Kidney (tissue), 14 donors: Measurements from ENCODE around the gene ARMC7. TPM values are rescaled to one million over a fixed set of nuclear protein-coding genes. Genes with fewer than 3 reads are reported as not detected.

Experiments
- DNase-seq, 5 donors: peaks; one replicate each; pipeline ENCODE4 v3.0.0-alpha.2; 2013 to 2020
- FAIRE-seq: peaks from 2 replicates; lab custom pipeline; 2012; peaks lifted over from hg19 to GRCh38; lab: Jason Lieb, UNC
- H3K27ac ChIP-seq, 2 donors: one replicate each; pipeline ENCODE4 v1.7.0; 2013; ENCODE audit warnings: low read depth in 2 of 2, low read length in 2 of 2, inconsistent platforms in 1 of 2
- H3K27me3 ChIP-seq: one replicate; pipeline ENCODE4 v1.7.1; 2013; ENCODE audit warnings: low read length, inconsistent platforms; ENCODE audit not compliant: control insufficient read depth, insufficient read depth
- H3K36me3 ChIP-seq, 3 donors: one replicate each; pipeline versions ENCODE4 v1.7.0 to v1.7.1; 2013; ENCODE audit warnings: low read length in 3 of 3, control low read depth in 1 of 3, inconsistent platforms in 1 of 3; ENCODE audit not compliant: insufficient read depth in 3 of 3, control insufficient read depth in 2 of 3
- H3K4me1 ChIP-seq, 3 donors: one replicate each; pipeline versions ENCODE4 v1.7.0 to v1.7.1; 2013; ENCODE audit warnings: low read length in 3 of 3, inconsistent platforms in 1 of 3, low read depth in 1 of 3; ENCODE audit not compliant: control insufficient read depth in 2 of 3, insufficient read depth in 2 of 3
- H3K4me3 ChIP-seq, 3 donors: one replicate each; pipeline versions ENCODE4 v1.7.0 to v1.8.1; 2013; ENCODE audit warnings: low read length in 3 of 3, control low read depth in 1 of 3, inconsistent platforms in 1 of 3
- H3K9ac ChIP-seq, 3 donors: one replicate each; pipeline versions ENCODE4 v1.7.0 to v1.7.1; 2013; ENCODE audit warnings: low read length in 3 of 3, control low read depth in 1 of 3, inconsistent platforms in 1 of 3
- H3K9me3 ChIP-seq, 3 donors: one replicate each; pipeline versions ENCODE4 v1.7.0 to v1.7.1; 2013; ENCODE audit warnings: low read length in 3 of 3, control low read depth in 1 of 3, inconsistent platforms in 1 of 3; ENCODE audit not compliant: control insufficient read depth in 2 of 3, insufficient read depth in 1 of 3
- intact Hi-C: fragments of 100-400 bp; cut with DNase I; formaldehyde crosslinking; loops from one replicate; pipeline ENCODE4 v1.11.1; 2022
- polyA plus RNA-seq: library from polyadenylated mRNA; stranded (reverse); fragments of 350-450 nt; fragmentation: Illumina TruSeq; extraction: RNeasy Lipid Tissue Mini Kit (QIAGEN cat#74804); gene quantifications from one replicate; pipeline ENCODE4 v1.2.3, GENCODE V29; 2014; ENCODE audit warnings: low read depth, low replicate concordance; ENCODE audit not compliant: insufficient read depth
- total RNA-seq: library from RNA; stranded (reverse); fragmentation: NEBNext Ultra II Directional; extraction: Animal tissue kit (Norgen Biotek cat#: 25700); gene quantifications from one replicate; pipeline ENCODE4 v1.2.1, GENCODE V29; 2021
- TF ChIP-seq, protein P1 (sequence below): IDR thresholded peaks from 3 replicates; pipeline ENCODE4 v1.5.1; 2012; ENCODE audit warnings: mild to moderate bottlenecking, moderate library complexity, borderline replicate concordance; ENCODE audit not compliant: insufficient read depth; ENCODE audit errors: extremely low read depth
- donor health status: control.
- donor health status: control.
- donor health status: control.
- donor health status: control.
- donor health status: control.
- donor health status: DM: yes; HTN: yes; CAD: no.
- donor health status: Normal renal cell carcinoma (clear cell type).

ARMC7 gene
- total and polyA plus RNA-seq, 2 donors from 2014 or later = 31.8 to 35.1 TPM

DNA sequence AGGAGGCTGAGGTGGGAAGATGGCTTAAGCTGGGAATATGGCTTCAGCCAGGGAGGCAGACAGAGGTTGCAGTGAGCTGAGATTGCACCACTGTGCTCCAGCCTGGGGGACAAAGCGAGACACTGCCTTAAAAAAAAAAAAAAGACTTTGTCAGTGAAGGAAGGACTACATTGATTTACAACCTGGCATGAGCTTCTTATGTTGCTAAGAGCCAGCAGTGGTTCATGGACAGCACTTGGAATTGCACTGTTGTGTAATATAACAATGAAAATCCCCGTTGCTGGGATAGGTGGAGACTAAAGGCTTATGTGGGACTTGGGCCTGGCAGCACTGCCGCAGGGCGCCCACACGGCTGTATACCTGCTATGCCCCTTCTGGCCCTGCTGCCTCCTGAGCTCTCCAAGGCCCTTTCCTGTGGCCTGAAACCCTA, 36.1 kb upstream of the ARMC7 start:
- peak overlapping the region in 1 of 2 donors; percentile 51 for H3K27ac ChIP-seq
- H3K4me1 ChIP-seq = peaks cover 0 to 27% (median 12%) of the 10 kb centered on the region in 3 donors
- no peaks in the 10 kb centered on the region for H3K27me3 ChIP-seq
- DNase-seq = peak in 3 of 5 donors; percentile 22 to 61 (median 47)
- no peak overlapping the region for H3K4me3 ChIP-seq
- no peaks in the 10 kb centered on the region for H3K36me3 ChIP-seq
- H3K9ac ChIP-seq = no peak overlapping the region
- no peaks in the 10 kb centered on the region for H3K9me3 ChIP-seq
- intact Hi-C loops = no loop called here
- TF ChIP-seq, protein P1, sequence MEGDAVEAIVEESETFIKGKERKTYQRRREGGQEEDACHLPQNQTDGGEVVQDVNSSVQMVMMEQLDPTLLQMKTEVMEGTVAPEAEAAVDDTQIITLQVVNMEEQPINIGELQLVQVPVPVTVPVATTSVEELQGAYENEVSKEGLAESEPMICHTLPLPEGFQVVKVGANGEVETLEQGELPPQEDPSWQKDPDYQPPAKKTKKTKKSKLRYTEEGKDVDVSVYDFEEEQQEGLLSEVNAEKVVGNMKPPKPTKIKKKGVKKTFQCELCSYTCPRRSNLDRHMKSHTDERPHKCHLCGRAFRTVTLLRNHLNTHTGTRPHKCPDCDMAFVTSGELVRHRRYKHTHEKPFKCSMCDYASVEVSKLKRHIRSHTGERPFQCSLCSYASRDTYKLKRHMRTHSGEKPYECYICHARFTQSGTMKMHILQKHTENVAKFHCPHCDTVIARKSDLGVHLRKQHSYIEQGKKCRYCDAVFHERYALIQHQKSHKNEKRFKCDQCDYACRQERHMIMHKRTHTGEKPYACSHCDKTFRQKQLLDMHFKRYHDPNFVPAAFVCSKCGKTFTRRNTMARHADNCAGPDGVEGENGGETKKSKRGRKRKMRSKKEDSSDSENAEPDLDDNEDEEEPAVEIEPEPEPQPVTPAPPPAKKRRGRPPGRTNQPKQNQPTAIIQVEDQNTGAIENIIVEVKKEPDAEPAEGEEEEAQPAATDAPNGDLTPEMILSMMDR = no peak
- no peak for FAIRE-seq

DNA sequence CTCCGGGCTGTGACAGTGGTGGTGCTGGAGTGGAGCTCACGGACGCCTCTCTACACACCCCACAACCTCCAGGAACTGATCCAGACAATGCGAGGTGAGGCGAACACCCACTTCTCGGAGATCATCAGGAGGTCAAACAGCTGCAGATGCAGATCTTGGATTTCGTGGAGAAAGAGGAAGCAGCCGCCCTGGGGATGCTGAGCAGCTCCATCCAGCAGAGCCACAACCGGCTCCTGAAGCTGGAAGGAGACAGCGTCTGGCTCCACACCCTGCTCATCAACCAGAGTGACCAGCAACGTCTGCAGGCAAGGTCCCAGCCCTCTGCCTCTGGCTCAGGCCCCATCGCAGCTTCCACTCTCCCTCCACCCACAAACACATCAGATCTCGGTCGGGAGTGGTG, 35.2 kb upstream of the ARMC7 start:
- TF ChIP-seq, protein P1 = no peak
- intact Hi-C loops = no loop called here
- DNase-seq = no peak
- Histone ChIP-seq H3K4me3 (no peak overlapping the region), H3K9me3 (no peaks in the 10 kb centered on the region), H3K27ac (no peak overlapping the region), H3K9ac (peak overlapping the region in 1 of 3 donors; percentile 32), H3K27me3 (no peaks in the 10 kb centered on the region), H3K4me1 (peaks cover 0 to 34% (median 20%) of the 10 kb centered on the region in 3 donors), H3K36me3 (no peaks in the 10 kb centered on the region)
- no peak for FAIRE-seq

DNA sequence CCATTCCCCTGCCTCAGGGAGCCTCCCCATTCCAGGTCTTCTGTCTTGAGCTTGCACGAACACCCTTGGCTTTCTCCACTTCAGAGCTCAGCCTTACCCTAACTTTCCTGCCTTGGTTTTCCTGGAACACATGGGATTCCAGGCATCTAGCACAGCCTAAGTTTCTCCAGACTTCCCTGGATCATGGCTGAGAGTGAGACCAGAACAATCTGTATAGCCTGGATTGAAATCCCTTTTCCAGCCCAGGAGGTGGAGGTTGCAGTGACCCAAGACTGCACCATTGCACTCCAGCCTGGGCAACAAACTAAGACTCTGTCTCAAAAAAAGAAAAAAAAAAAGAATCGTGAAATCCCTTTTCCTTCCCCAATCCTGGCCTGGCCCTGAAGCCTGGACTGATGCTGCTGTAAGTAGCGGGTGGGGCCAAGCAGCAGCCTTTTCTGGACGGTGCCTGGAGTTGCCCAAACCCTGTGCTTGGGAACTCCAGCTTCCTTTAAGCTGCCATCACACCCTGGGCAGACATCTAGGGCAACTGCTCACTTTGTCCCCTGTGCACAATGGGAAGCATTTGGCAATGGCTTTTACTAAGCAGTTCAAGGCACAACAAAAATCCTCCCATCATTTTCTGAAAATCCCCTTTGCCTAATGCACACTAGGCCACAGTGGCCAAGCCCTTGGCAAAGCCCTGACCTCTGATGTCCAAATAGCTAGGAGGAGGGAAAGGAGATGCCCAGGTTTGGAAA, 34.0 kb upstream of the ARMC7 start:
- no peak overlapping the region for H3K27ac ChIP-seq
- no peaks in the 10 kb centered on the region for H3K9me3 ChIP-seq
- intact Hi-C loops = no loop called here
- no peaks in the 10 kb centered on the region for H3K36me3 ChIP-seq
- DNase-seq (no peak), FAIRE-seq (no peak)
- H3K4me3 ChIP-seq = no peak overlapping the region
- TF ChIP-seq, protein P1 = no peak
- peaks cover 0 to 38% (median 20%) of the 10 kb centered on the region in 3 donors for H3K4me1 ChIP-seq
- H3K27me3 ChIP-seq = no peaks in the 10 kb centered on the region
- no peak overlapping the region for H3K9ac ChIP-seq
